ENCODE data around the gene VSIR. TPM values are rescaled to one million over a fixed set of nuclear protein-coding genes. Genes with fewer than 3 reads are reported as not detected.
A peak's percentile ranks its signal among the peaks of the same experiment; 100 is the strongest.

The VSIR gene
- total and polyA plus RNA-seq, 10 donors, result 34.5 to 512 (median 299) TPM

DNA sequence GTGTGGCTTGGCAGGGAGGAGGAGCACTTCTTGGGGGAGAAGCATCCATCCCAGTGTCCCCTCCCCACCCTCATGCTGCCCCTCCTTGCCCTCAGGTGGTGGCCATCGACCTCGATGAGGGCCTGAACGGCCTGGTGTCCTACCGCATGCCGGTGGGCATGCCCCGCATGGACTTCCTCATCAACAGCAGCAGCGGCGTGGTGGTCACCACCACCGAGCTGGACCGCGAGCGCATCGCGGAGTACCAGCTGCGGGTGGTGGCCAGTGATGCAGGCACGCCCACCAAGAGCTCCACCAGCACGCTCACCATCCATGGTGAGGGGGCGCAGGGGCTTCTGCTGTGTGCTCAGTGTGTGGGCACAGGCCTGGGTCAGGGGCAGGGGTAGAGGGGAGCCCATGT lies 68.5 kb downstream of the VSIR start:
- TF ChIP-seq, protein P1, sequence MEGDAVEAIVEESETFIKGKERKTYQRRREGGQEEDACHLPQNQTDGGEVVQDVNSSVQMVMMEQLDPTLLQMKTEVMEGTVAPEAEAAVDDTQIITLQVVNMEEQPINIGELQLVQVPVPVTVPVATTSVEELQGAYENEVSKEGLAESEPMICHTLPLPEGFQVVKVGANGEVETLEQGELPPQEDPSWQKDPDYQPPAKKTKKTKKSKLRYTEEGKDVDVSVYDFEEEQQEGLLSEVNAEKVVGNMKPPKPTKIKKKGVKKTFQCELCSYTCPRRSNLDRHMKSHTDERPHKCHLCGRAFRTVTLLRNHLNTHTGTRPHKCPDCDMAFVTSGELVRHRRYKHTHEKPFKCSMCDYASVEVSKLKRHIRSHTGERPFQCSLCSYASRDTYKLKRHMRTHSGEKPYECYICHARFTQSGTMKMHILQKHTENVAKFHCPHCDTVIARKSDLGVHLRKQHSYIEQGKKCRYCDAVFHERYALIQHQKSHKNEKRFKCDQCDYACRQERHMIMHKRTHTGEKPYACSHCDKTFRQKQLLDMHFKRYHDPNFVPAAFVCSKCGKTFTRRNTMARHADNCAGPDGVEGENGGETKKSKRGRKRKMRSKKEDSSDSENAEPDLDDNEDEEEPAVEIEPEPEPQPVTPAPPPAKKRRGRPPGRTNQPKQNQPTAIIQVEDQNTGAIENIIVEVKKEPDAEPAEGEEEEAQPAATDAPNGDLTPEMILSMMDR (IDR thresholded peaks at IDR 0.05 in 8 of 11, conservative IDR thresholded peaks at IDR 0.05 in 3 of 11), result no peak
- no peak for TF ChIP-seq POLR2A (IDR thresholded peaks at IDR 0.05)
- peak in 1 of 3 donors; percentile 12 for TF ChIP-seq POLR2AphosphoS5 (IDR thresholded peaks at IDR 0.05)
- Histone ChIP-seq H3K27ac (no peak overlapping the region), H3K9me3 (no peaks in the 10 kb centered on the region), H3K27me3 (replicated peaks in 1 of 7) (no peaks in the 10 kb centered on the region), H3K36me3 (no peaks in the 10 kb centered on the region), H3K4me3 (no peak overlapping the region), H3K4me1 (peaks cover 7 to 50% (median 25%) of the 10 kb centered on the region in 6 donors)
- DNase-seq, result no peak
- 93 to 97% (median 96%) methylated on average over 7 to 18 of the region's 18 CpGs for WGBS, 5 donors
- intact Hi-C loops (cut with DNase I; ENCODE audit: low total_unique reads), result loop anchor here (10.0 kb wide), 1 partner anchor 310 kb away; the partner anchor contains the start of gene CDH23

DNA sequence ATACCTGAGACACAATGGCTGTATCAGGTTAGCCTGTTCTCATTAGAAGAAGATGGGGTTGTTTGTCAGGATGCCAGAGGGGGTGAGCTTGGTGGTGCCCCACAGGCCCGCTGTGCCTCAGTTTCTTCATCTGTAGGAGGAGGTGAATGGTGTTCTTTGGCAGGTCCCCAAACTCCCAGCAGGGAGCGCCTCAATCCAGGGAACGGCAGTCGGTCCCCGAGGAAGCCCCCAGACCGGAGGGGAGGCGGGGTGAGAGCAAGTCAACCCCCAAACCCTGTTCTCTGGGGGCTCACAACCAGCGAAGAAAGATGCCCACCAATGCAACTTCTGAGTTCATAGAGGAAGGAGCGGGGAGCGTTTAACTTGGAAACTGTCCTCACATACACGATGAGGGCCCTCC lies 69.7 kb downstream of the VSIR start:
- H3K36me3 ChIP-seq, result no peaks in the 10 kb centered on the region
- 80 to 93% (median 84%) methylated on average over 11 of the region's 11 CpGs for WGBS, 5 donors
- H3K4me3 ChIP-seq, result no peak overlapping the region
- no peak for DNase-seq
- peaks cover 4 to 50% (median 19%) of the 10 kb centered on the region in 6 donors for H3K4me1 ChIP-seq
- intact Hi-C loops (cut with DNase I; ENCODE audit: low total_unique reads), result loop anchor here (10.0 kb wide), 1 partner anchor 309 kb away; the partner anchor contains the start of gene CDH23
- H3K9me3 ChIP-seq, result no peaks in the 10 kb centered on the region
- H3K27ac ChIP-seq, result no peak overlapping the region
- no peaks in the 10 kb centered on the region for H3K27me3 ChIP-seq (replicated peaks in 1 of 7)
- TF ChIP-seq POLR2A (IDR thresholded peaks at IDR 0.05), result no peak

DNA sequence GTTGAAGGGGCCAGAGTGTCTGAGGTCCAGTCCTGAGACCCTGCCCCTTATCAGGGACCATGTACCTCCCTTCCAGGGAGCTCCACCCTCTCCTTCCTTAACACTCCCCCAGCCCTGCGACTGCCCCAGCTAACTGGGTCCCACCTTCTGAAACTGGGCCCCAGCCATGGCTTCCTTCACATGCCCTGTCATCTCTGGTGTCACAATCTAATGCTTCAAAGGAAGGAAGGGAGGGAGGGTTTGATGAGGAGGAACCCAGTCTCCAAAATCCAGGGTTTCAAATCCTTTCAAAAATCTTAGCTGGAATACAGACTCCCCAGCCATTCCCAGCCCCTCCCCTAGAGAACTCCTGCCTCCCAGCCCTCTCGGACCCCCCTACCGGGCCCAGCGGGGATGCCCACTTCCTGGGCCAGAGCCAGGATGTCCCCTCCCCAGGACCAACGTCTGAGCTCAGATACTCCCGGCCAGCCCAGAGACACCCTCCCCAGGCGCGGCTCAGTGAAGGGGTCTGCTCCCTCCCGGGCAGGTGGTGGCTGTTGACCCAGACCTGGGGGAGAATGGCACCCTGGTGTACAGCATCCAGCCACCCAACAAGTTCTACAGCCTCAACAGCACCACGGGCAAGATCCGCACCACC lies 71.7 kb downstream of the VSIR start:
- TF ChIP-seq, protein P1 (IDR thresholded peaks at IDR 0.05 in 8 of 11, conservative IDR thresholded peaks at IDR 0.05 in 3 of 11), result no peak
- no peak for TF ChIP-seq POLR2A (IDR thresholded peaks at IDR 0.05)
- TF ChIP-seq POLR2AphosphoS5 (IDR thresholded peaks at IDR 0.05), result no peak
- WGBS, 5 donors, result 69 to 87% (median 73%) methylated on average over 9 to 11 of the region's 11 CpGs
- intact Hi-C loops (cut with DNase I; ENCODE audit: low total_unique reads), result loop anchor here (10.0 kb wide), 1 partner anchor 307 kb away; the partner anchor contains the start of gene CDH23

DNA sequence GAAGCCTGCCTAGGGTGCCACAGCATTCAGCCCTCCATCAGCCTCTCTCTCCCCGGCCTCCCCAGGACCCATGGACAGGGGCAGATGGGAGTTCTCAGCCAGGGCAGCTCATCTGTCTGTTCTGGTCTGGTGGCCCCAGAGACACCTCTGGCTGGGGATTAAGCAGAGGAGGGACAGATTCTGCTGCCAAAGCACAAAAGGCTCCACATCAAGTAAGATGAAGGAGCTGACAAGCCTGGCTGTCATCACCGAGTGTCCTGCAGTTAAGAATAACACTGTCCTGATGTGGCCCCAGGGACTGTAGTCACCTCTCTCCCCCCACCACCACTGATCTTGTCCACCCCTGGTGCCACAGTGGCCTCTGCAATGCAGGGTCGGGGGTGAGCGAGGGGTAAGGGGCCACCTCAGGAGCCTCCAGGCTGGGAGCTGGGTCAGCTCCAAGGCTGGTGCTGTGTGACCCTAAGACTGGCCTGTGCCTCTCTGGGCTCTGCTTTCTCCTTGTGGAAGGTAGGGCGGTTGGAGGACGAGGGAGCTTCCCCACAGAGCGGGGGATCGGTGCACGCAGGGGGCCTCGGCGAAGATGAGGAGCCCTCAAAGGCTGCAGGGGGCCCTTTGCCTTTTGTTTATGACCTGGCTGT lies 72.5 kb downstream of the VSIR start:
- Histone ChIP-seq H3K36me3 (no peaks in the 10 kb centered on the region), H3K4me3 (no peak overlapping the region), H3K9me3 (no peaks in the 10 kb centered on the region), H3K27me3 (replicated peaks in 1 of 7) (no peaks in the 10 kb centered on the region), H3K27ac (peak overlapping the region in 2 of 8 donors; percentile 48 to 59), H3K4me1 (peaks cover 14 to 66% (median 32%) of the 10 kb centered on the region in 6 donors)
- intact Hi-C loops (cut with DNase I; ENCODE audit: low total_unique reads), result loop anchor here (10.0 kb wide), 1 partner anchor 306 kb away; the partner anchor contains the start of gene CDH23
- no peak for TF ChIP-seq POLR2AphosphoS5 (IDR thresholded peaks at IDR 0.05)
- TF ChIP-seq POLR2A (IDR thresholded peaks at IDR 0.05), result no peak
- TF ChIP-seq, protein P1 (IDR thresholded peaks at IDR 0.05 in 8 of 11, conservative IDR thresholded peaks at IDR 0.05 in 3 of 11), result no peak
- DNase-seq, result no peak
- 89 to 94% (median 91%) methylated on average over 11 of the region's 11 CpGs for WGBS, 5 donors

More for the DNA sequence above, 71.7 kb downstream of the VSIR start:
- DNase-seq, result no peak
- Histone ChIP-seq H3K4me3 (no peak overlapping the region), H3K27me3 (replicated peaks in 1 of 7) (no peaks in the 10 kb centered on the region), H3K4me1 (peaks cover 7 to 58% (median 24%) of the 10 kb centered on the region in 6 donors), H3K9me3 (no peaks in the 10 kb centered on the region), H3K27ac (peak overlapping the region in 2 of 8 donors; percentile 48 to 59), H3K36me3 (no peaks in the 10 kb centered on the region)
